IPS-NIHi11 (cell line): ENCODE measurements around the gene ISOC2.
"Not testable (repeated sequence)": the region's sequence is repeated elsewhere in the genome, so short reads cannot be mapped to it uniquely, and the experiment has no call there.

Experiments used
- DNase-seq: peaks from one replicate; pipeline ENCODE4 v3.0.0; 2012; ENCODE audit warnings: mixed read lengths, low spot score

ISOC2 gene, protein sequence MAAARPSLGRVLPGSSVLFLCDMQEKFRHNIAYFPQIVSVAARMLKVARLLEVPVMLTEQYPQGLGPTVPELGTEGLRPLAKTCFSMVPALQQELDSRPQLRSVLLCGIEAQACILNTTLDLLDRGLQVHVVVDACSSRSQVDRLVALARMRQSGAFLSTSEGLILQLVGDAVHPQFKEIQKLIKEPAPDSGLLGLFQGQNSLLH

DNA sequence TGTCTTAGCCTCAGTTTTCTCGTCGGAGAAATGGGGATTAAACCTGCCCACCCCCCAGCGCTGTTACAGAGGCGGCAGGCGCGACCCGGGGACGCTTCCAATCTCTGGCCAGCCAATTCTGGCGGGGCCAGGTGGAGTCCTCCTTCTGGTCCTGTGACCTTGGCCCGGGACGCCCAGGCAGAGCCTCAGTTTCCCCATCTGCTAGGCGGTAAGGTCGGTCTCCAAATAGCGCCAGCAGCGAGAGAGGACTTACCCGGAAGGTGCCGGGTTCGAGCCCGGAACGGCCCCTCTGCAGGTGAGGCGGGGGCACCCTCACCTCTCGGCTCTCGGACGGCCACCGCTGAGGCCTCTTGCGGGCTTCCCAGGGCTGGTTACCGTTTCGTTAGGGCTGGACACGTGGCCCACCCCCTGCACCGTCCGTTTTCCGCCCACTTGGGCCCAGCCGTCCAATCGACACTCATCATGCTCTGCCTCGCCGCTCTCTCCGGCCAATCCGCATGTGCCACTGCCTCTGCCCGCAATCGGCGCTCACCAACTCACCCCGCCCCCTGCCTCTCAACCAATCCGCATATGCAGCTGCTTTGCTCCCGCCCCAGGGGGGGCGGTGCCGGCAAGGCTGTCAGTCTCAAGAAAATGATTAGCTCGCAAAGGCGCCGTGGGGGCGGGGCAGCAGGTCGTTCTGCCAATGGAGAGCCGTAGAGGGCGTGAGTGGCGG is at the start of gene ISOC2:
Gene ISOC2 (minus strand): TSS at position 384 of the 715 bp plus-strand sequence. CDS start 5,156 bp downstream, outside the sequence.
- peak; percentile 94 for DNase-seq

DNA sequence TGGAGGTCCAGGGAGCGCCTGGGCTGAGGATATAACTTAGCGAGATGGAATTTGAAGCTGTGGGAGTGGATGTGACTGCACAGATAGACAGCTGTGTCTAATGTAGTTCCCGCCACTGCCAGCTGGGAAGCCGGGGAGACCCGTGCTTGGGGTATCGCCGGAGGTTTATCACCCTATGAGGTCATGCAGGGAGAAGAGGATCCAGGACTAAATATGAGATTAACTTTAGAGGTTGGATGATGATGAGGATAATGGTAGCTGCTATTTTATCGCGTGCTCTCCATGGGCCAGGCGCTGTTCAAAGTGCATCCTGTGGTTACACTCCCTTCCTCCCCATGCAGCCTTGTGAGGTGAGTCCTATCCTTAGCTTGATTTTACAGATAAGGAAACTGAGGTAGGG is 46.7 kb upstream of the ISOC2 start:
- DNase-seq: no peak

DNA sequence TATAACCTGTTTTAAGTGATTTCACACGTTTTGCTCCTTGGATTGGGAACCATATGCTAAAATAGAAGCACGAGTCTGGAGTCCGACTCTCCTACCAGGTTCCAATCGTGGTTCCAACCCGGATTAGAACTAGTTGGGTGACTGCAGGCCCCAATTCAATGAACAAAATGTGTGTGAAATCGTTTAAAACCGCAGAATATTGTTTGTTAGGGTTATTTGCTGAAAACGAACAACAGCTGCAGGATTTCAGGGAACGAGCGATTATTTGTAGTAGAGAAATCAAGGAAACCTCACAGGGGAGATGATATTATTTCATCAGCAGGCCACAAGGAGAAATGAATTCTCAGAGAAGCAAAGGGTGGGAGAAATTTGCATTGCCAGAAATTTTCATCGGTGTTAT is 43.5 kb upstream of the ISOC2 start:
- DNase-seq: no peak

DNA sequence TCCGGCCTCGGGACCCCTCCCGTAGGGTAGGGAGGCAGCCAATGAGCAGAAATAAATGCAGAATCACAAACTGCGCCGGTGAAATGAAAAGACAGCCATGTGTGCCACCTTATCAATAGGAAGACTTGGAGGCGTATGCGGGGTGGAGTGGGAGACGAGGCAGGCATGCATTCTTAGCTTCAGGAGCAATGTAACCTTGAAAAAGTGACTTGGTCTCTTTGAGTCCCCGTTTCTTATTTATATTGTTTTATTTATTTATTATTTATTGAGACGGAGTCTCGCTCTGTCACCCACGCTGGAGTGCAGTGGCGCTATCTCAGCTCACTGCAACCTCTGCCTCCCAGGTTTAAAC is 42.8 kb upstream of the ISOC2 start:
- DNase-seq: no peak

DNA sequence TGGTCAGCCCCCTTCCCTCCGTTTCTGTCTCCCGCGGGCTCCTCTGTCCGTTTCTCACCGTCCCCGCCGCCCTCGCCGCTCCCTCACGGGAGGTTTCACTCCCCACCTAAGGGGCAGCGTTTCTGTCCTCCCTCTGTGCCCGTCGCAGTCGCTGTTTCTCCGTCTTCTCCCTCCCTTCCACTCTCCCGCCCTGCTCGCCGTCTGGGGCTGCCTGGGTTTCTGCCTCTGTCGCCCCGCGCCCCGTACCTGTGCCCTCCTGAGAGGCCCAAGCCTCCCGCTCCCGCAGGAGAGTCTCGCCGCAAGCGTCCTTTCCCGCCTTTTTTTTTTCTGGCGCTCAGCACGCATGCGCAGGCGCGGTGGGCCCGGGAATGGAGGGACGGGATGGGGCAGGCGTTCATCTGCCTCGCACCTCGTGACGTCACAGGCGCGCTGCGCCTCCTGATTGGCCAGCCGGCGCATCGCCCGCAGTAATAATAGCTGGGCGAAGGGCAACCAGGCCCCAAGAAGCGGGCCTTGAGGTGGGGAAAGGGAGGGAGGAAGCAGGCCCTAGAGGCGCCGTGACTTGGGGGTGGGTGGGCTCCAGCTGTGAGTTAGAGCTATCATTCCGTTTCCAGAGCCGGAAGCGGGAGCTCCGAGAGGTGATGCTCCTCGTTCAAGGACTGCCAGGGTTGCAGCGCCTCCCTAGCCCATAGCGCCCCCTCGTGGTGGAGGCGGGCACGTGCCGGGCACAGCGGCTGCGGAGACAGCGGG is 42.2 kb upstream of the ISOC2 start:
- DNase-seq: peak; percentile 99

DNA sequence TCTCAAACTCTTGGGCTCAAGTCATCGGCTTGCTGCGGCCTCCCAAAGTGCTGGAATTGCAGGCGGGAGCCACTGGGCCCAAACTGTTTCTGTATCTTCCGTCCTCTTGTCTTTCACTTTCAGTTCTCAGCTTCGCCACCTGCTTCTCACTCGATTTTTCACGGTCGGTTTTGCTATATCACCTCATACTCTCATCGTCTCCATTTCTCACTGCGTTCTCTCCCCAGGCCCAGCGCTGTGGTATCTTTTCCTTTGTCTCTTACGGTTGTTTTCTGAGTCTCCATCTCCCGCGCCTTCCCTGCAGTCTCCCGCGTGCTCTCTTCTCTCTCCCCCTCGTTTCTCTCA is 41.7 kb upstream of the ISOC2 start:
- no peak for DNase-seq

DNA sequence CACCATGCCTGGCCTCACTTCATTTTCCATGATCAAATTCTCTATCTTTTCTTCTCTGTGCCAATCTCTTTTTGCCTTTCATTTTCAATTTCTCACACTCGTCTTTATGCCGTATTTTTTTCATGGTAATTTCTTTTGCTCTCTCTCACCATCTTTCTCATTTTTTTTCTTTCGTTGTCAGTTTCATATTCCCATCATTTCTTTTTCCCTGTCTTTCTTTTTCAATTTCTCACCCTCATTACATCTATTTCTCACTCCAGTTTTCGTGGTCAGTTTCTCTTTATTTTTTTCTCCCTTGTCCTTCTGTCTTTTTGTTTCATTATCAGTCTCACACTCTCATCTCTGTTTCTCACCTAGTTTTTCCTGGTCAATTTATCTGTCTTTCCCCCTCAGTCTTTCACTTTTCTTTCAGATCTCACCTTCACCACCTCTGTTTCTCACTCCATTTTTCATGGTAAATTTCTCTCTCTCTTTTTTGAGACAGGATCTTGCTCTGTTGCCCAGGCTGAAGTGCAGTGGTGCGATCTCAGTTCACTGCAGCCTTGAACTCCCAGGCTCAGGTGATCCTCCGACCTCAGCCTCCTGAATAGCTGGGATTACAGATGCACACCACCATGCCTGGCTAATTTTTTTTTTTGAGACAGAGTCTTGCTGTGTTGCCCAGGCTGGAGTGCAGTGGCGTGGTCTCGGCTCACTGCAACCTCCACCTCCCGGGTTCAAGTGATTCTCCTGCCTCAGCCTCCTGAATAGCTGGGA is 40.9 kb upstream of the ISOC2 start:
- no peak for DNase-seq

DNA sequence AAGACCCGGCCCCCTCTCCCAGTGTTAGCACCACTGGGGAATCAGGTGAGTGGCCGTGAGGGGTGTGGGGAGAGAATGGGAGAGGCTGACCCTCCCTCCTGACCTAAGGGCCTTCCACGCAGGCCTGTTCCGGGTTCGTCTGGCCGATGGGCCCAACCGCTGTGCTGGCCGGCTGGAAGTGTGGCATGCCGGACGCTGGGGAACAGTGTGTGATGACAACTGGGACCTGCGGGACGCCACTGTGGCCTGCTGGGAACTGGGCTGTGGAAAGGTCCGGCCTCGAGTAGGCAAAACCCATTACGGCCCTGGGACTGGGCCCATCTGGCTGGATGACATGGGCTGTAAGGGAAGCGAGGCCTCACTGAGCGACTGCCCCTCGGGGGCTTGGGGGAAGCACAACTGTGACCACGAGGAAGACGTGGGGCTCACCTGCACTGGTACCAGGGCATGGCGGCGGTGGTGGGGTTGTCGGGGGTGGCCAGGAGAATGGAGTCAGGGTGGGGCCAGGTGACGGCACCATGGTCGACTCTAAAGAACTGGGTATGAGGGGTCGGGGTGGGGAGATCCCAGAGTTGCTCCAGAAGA is 39.0 kb upstream of the ISOC2 start:
- DNase-seq: no peak

DNA sequence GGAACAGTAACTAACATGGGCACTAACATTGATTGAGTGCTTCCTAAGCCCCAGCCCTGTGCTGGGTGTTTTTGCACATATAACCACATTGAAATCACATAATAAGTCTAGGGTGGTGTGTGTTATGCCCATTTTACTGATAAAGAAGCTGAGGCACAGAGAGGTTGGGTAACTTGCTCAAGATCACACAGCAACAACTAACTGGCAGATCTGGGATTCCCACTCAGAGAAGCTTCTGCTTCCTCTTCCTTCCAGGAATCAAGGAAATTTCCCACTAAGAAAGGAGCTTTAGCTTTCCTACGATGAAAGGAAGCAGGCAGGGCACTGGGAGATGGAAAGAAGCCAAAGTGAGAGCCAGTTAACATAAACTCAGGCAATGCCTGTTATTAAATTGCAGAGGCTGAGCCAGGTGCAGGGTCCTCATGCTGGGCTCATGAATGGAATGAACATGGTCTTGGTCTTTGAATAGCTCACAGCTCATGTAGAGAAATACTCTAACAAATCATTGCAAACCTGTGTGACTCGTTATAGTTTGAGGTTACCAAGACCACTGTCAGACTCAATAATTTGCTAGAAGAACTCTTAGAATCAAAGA is 36.9 kb upstream of the ISOC2 start:
- DNase-seq: no peak

DNA sequence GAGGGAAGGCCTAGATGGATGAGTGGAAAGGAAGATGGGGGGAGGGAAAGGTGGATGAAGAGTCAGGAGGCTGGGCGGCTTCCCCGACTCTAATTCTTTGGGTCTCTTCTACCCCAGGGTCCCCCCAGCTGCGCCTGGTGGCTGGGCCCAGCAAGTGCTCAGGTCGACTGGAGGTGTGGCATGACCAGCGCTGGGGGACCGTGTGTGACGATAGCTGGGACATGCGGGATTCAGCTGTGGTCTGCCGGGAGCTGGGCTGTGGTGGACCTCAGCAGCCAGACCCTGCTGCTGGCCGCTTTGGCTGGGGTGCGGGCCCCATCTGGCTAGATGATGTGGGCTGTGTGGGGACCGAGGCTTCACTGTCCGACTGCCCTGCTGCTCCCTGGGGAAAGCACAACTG is 36.3 kb upstream of the ISOC2 start:
- no peak for DNase-seq

DNA sequence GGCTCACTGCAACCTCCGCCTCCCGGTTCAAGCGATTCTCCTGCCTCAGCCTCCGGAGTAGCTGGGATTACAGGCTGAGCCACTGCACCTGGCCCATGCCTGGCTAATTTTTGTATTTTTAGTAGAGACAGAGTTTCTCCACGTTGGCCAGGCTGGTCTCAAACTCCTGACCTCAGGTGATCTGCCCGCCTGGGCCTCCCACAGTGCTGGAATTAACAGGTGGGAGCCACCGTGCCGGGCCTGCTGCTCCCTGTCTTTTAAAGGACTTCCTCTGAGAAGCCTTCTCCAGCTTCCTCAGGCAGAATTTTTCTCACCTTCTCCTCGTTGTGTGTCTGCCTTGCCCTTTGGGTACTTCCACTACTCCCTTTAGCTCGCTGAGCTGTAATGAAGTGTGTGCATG is 35.4 kb upstream of the ISOC2 start:
- not testable (repeated sequence) for DNase-seq

DNA sequence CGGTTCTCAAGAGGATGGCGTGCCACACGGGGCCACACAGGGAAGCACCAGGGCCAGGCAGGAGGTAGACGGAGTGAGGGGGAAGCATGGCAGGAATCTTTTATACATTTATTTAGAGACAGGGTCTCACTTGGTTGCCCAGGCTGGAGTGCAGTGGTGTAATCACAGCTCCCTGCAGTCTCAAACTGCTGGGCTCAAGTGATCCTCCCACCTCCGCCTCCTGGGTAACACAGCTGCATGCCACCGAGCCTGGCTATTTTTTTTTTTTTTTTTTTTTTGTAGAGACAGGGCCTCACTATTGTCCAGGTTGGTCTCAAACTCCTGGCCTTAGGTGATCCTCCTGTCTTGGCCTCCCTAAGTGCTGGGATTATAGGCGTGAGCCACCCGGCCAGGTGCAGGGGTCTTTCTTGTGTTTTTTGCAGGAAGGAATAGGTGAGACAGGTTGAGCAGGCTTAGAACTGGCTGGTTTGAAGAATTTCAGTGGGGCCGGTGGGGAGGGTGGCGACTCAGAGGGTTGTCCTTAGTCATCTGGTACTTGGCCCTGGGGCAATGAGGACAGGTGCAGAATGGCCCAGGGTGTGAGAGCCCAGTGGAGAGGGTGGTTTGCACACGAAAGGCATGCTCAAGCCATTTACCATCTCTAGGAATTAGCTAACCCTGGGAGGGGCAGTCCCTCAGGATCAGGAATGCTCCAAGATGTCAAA is 34.4 kb upstream of the ISOC2 start:
- DNase-seq: no peak

DNA sequence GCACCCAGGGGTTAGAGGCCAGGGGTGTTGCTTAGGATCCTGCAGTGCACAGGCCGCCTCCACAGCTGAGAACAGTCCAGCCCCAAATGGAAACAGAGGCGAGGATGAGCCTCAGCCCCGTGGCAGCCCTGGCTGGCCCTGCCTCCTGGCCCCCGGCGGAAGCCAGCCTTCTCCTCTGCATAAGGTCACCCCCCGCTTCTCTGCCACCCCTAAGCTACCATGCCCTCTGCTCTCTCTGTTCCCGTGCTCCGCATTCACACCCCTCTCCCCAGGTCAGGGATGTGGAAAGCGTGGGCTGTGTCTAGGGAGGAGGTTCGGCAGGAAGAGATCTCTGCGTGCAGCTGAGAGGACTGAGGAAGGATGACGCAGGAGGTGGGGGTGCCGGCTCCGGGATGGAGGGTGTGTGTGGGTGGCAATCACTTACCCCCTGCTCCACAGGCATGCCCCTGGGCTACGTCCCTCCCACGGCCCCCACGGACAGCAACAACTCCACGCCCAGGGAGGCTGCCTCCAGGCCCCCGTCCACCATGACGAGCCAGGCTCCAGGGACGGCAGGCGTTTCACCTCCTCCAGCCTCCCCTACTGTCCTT is 32.8 kb upstream of the ISOC2 start:
- DNase-seq: no peak

DNA sequence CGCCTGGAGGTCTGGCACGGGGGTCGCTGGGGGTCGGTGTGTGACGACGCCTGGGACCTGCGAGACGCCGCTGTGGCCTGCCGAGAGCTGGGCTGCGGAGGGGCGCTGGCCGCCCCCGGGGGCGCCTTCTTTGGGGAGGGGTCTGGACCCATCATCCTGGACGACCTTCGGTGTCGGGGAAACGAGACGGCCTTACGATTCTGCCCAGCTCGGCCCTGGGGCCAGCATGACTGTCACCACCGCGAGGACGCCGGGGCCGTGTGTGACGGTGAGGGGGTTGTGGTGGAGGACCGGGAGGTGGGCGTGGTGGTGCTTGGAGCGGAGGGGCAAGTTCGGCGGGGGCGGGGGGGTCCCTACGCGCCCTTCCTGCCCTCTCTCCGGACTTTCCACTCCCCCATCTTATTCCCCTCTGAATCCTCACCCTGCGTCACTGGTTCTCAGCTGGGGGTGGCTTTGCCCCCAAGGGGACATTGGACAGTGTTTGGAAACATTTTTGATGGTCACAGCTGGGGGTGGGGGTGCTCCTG is 32.3 kb upstream of the ISOC2 start:
- DNase-seq: no peak

DNA sequence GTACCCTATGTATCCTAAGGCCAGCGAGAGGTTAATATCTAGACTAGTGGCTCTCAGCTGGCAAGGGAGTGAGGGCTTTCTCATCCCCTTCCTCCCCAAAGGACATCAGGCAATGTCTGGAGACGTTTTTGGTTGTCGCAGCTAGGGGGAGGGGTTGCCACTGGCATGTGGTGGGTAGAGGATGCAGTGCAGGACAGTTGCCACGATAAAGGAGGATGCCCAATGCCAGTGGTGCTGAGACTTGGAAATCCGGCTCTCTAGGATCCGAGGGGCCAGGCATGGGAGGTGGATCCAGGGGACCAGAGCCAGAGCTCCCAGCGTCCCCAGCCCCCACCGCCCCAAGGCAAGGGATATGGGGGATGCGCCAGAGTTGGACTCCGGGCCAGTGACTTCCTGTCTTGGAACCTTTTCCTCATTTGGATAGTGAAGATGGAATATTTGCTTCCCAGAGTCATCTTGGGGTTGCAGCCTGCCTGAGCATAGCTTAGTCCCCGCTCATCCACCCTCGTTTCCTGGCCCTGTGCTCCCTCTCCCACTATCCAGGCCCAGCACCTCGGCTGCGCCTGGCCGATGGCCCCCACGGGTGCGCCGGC is 31.7 kb upstream of the ISOC2 start:
- no peak for DNase-seq

DNA sequence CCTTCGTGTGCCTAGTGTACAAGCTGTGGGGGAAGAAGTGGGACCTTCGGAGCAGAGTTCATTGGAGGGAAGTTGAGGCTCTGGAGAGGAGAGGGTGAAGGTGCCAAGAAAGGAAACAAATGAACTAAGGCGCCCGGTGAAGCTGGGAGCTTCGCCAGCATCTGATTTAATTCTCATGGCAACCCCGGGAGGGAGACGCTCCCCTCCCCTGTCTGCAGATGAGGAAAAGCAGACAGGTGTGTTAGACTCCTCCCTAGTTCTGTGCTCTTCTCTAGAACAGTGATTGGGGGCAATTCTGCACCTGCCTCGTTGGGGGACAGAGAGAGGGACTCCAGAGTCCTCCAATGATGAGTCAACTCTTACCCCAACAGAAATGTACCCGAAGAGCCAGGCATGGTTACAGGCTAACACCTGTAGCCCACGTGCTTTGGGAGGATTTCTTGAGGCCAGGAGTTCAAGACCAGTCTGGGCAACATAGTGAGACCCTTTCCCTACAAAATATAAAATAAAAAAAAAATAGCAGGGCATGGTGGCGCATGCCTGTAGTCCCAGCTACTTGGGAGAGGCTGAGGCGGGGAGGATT is 31.0 kb upstream of the ISOC2 start:
- DNase-seq: no peak

DNA sequence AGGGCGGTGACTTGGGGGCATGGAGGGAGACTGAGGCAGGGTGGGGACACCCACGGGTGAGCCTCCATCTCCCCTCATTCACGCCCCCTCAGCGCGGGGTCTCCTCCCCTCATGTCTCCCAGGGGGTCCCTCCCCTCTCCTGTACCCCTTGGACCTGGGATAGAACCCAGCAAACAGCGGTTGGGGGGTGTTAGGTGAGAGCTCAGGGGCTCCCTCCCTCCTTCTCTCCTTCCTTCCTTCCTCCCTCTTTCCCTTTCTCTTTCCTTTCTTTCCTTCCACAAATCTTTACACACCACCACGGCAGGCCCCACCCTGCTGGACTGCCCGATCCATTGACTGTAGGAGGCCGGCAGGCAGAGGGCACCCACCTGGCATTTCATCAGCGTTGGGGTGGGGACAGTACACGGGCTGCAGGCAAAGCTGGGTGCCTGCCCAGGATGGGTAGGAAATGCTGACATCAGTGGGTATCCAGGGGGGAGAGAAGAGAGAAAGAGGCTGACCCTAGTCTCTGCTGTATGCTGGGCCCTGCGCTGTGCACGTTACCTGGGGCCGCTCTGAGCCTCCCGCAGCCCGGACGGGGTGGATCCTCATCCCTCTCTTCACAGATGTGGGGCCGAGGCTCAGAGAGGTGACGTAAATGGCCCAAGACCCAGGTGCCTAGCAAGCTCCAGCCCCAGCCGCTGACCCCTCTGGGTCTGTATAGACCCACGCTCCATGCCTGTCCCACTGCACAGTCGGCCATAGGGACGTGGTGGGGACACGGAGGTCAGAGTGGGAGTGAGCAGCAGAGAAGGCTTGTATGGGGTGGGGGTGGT is 30.3 kb upstream of the ISOC2 start:
- DNase-seq: no peak

DNA sequence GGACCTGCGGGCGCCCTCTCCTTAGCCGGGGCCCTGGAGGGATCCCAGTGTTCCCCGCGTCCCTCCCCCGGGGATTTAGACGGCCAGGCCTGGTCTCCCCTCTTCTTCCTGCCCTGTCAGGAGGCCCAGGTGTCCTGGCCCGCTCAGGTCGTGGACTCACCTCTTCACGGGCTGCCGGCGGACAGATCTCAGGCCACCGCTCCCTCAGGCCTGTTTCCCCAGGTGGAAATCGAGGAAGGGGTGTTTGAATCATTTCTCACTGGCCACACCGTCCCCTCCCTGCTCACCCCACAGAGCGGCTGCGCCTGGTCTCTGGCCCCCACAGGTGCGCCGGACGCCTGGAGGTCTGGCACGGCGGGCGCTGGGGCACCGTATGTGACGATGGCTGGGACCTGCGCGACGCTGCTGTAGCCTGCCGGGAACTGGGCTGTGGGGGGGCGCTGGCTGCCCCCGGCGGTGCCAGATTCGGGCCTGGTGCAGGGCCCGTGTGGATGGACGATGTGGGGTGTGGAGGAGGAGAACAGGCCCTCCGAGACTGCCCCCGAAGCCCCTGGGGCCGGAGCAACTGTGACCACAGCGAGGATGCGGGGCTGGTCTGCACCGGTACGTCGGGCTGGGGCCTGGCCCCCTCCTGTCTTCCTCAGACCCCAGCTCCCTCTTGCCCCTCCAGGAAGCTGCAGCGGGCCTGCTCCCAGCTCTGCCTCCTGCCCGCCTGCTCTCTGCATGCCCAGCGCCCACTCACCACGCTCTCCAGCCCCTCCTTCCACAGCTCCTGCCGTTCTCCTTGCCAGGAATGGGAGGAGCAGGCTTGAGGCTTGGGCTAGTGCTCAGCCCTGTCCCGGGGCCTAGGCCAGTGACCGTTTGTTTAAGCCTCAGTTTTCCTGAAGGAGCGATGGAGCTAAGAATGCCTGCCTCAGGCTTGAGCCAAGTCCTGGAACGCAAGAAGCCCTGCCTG is 29.3 kb upstream of the ISOC2 start:
- peak; percentile 15 for DNase-seq
